ENCODE results near the gene CNNM3. TPM values are rescaled to one million over a fixed set of nuclear protein-coding genes. Genes with fewer than 3 reads are reported as not detected.
"Not testable (repeated sequence)": the region's sequence is repeated elsewhere in the genome, so short reads cannot be mapped to it uniquely, and the experiment has no call there.

The CNNM3 gene
- total RNA-seq, 4 donors from 2014 or later = 3.7 to 10.2 (median 5.5) TPM

DNA sequence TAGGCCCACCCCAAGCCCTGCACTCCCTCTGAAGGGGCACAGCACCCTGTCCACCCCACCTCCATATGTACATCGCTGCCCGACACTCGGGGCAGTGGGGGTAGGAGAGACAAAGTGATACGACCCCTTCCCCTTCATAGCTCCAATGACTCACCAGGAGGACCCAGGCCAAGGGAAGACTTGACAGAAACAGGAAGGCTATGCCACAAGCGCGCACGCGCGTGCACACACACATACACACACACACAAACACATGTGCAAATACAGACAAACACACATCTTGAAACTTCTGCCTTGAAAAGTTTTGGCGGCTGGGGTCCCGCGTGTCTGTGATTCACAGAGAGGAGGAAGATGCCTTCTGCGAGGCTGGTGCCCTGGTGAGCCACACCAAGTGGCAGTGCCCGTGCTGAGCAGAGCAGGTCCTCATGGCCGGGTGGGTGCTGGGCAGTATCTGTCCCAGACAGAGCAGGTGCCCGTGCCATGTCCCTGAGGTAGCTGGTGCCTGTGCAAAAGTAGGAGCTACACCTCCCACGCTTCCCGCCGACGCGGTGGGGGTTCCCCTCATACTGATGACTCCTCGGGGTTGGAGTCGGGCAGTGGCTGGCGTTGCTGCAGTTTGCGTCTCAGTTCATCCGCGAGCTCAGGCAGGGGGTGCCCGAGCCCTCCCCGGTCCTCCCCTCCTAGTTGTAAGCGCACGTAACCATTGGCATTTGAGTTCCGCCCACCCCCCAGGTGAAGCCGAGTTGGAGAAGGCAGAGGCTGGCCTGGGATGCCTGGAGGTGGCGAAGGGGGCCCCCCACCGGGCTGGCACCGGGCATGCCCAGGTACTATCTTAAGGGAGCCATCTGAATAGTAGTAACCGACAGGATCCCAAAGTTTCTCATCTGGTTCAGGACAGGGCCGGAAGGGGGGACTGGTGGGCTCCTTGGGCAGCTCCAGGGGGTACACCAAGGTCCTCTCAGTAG lies 44.3 kb downstream of the CNNM3 start:
- peaks cover 41 to 54% (median 46%) of the 10 kb centered on the region in 3 donors for H3K36me3 ChIP-seq
- intact Hi-C loops (cut with DNase I) = no loop called here
- peak overlapping the region; percentile 85 to 90 (median 86) for H3K27ac ChIP-seq
- no peaks in the 10 kb centered on the region for H3K27me3 ChIP-seq
- TF ChIP-seq, protein P1, sequence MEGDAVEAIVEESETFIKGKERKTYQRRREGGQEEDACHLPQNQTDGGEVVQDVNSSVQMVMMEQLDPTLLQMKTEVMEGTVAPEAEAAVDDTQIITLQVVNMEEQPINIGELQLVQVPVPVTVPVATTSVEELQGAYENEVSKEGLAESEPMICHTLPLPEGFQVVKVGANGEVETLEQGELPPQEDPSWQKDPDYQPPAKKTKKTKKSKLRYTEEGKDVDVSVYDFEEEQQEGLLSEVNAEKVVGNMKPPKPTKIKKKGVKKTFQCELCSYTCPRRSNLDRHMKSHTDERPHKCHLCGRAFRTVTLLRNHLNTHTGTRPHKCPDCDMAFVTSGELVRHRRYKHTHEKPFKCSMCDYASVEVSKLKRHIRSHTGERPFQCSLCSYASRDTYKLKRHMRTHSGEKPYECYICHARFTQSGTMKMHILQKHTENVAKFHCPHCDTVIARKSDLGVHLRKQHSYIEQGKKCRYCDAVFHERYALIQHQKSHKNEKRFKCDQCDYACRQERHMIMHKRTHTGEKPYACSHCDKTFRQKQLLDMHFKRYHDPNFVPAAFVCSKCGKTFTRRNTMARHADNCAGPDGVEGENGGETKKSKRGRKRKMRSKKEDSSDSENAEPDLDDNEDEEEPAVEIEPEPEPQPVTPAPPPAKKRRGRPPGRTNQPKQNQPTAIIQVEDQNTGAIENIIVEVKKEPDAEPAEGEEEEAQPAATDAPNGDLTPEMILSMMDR (IDR thresholded peaks at IDR 0.05) = no peak
- TF ChIP-seq POLR2A (IDR thresholded peaks at IDR 0.05) = no peak
- H3K4me1 ChIP-seq = peaks cover 16 to 91% (median 42%) of the 10 kb centered on the region in 3 donors
- no peak overlapping the region for H3K4me3 ChIP-seq
- no peaks in the 10 kb centered on the region for H3K9me3 ChIP-seq
- WGBS, 2 donors = 10 to 64% methylated on average over 2 to 5 of the region's 38 CpGs
- DNase-seq = no peak

DNA sequence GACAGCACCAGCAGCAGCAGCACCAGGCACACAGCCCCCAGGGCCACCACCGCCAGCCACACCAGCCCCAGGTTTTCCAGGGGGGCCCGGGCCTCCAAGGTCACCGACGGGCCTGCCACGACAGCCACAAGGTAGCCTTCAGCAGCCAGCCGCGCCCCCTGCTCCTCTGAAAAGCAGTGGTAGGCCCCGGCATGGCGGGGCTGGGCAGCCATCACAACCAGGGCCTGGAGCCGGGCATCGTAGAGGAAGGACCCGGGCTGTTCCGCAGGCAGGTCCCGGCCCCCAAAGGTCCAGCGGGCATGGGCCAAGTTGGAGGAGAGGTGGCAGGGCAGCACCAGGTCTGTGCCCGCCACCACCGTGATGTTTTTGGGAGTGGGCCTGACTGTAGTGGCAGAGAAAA lies 45.0 kb downstream of the CNNM3 start:
- DNase-seq = no peak
- TF ChIP-seq, protein P1 (IDR thresholded peaks at IDR 0.05) = no peak
- TF ChIP-seq POLR2A (IDR thresholded peaks at IDR 0.05) = no peak
- intact Hi-C loops (cut with DNase I) = no loop called here
- whole genome bisulfite sequencing, 2 donors = 88% methylated on average over 2 of the region's 17 CpGs; no CpG with 5 or more reads in 1 of the 2 donors
- H3K4me3 ChIP-seq = no peak overlapping the region
- no peaks in the 10 kb centered on the region for H3K27me3 ChIP-seq
- peaks cover 22 to 91% (median 43%) of the 10 kb centered on the region in 3 donors for H3K4me1 ChIP-seq
- H3K27ac ChIP-seq = peak overlapping the region in 3 of 4 donors; percentile 85 to 90 (median 85)
- H3K9me3 ChIP-seq = no peaks in the 10 kb centered on the region
- peaks cover 45 to 62% (median 53%) of the 10 kb centered on the region in 3 donors for H3K36me3 ChIP-seq

DNA sequence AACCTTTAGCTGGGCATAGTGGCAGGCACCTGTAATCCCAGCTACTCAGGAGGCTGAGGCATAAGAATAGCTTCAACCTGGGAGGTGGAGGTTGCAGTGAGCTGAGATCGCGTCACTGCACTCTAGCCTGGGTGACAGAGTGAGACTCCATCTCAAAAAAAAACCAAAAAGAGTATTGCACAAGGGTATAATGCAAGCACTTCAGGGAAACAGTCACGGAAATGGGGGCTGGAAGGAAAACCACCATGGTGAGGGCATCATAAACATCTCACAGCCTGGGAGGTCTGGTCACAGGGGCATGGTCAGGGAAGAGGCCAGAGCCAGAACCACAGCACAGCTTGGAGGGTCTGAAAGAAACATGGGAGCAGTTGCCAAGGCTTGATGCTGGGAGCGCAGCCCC lies 47.0 kb downstream of the CNNM3 start:
- Histone ChIP-seq H3K4me1 (peaks cover 32 to 95% (median 55%) of the 10 kb centered on the region in 3 donors), H3K36me3 (peaks cover 45 to 78% (median 55%) of the 10 kb centered on the region in 3 donors), H3K27ac (peak overlapping the region in 1 of 4 donors; percentile 7)
- H3K4me3 ChIP-seq; DNase-seq; intact Hi-C loops (cut with DNase I); H3K9me3 ChIP-seq; H3K27me3 ChIP-seq: not testable (repeated sequence)
- 75 to 86% methylated on average over 4 of the region's 4 CpGs for WGBS, 2 donors

DNA sequence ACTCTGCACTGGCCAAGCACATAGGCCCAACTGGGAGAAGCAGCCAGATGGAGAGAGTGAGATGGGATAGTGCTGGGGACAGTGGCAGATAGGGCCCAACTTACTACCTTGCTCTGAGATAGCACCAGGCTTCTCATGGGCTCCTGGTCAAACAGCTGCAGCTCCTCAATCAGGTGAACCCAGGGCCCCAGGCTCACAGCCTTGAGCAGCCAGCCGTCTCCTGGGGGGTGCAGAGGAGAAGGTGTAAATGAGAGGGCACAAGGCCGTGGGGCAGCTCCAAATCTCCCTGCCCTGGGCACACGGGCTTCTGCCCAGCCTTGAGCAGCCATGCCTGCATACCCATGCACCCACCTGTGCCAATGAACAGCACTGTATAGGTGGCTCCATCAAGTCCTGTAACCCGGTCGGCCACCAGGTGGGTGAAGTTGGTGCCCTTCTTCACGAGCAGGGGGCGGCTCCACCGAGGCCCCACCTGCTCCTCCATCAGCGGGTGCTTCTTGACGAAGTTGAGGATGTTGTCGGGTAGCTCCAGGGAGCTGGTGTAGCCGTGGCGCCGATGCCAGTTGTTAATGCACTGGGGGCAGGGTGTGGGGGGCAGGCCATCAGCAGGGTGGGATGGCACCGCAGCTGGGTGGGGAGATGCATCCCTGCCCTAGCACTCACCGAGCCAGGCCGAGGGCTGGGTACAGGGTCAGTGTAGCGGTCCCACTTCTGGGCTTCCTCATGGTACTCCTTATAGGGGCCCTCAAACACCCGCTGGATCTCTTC lies 47.7 kb downstream of the CNNM3 start:
- Histone ChIP-seq H3K4me3 (no peak overlapping the region), H3K4me1 (peaks cover 30 to 96% (median 53%) of the 10 kb centered on the region in 3 donors), H3K27ac (peak overlapping the region in 2 of 4 donors; percentile 50 to 98), H3K27me3 (no peaks in the 10 kb centered on the region), H3K36me3 (peaks cover 45 to 78% (median 55%) of the 10 kb centered on the region in 3 donors), H3K9me3 (no peaks in the 10 kb centered on the region)
- DNase-seq = no peak
- TF ChIP-seq, protein P1 (IDR thresholded peaks at IDR 0.05) = no peak
- TF ChIP-seq POLR2A (IDR thresholded peaks at IDR 0.05) = no peak
- intact Hi-C loops (cut with DNase I) = no loop called here
- 75 to 88% methylated on average over 2 to 13 of the region's 19 CpGs for WGBS, 2 donors

DNA sequence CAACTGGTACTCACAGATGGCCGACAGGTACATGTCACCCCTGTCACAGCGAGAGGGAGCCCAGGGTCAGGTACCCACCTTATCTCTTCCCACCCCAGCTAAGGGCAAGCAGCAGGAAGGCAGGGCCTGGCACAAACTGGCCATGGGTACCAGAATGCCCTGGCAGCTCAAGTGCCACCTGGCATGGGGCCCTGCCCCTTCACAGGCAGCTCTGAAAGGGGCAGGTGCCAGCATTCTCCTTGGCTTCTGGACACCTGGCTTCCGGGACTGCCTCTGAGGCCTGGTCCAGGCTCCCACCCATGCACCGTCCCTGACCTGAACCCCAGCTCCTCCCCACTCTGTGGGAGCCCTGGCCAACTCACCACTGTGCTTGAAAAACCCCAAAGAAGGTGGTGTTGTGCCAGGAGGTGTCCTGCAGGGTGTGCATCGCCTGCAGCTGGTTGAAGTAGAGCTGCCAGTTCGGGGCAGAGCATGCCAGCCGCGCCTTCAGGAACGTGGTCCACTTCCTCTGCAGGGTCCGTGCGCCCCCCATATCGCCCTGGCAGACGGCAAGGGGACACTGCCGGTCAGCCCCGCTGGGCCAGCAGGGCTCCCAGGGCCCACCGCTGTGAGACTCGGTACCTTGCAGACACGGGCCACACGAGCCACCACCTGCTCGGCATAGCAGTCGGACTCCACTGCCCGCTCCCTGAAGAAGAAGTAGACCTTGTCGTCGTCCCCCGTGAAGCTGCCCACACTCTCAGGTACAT lies 48.4 kb downstream of the CNNM3 start:
- DNase-seq = no peak
- WGBS, 2 donors = 82 to 83% methylated on average over 7 to 13 of the region's 25 CpGs
- intact Hi-C loops (cut with DNase I) = no loop called here
- H3K4me3 ChIP-seq = no peak overlapping the region
- TF ChIP-seq POLR2A (IDR thresholded peaks at IDR 0.05) = no peak
- TF ChIP-seq, protein P1 (IDR thresholded peaks at IDR 0.05) = no peak
- peak overlapping the region in 3 of 4 donors; percentile 50 to 98 (median 95) for H3K27ac ChIP-seq
- H3K36me3 ChIP-seq = peaks cover 45 to 78% (median 55%) of the 10 kb centered on the region in 3 donors
- no peaks in the 10 kb centered on the region for H3K27me3 ChIP-seq
- H3K9me3 ChIP-seq = no peaks in the 10 kb centered on the region
- H3K4me1 ChIP-seq = peaks cover 25 to 91% (median 45%) of the 10 kb centered on the region in 3 donors
